GM13977 (cell line): ENCODE measurements around the gene DVL1.

Experiments
- DNase-seq: peaks from one replicate; pipeline ENCODE4 v3.0.0; 2012; ENCODE audit warnings: low spot score
- in situ Hi-C: fragments of 300-500 bp; cut with MboI; formaldehyde crosslinking; loops from one replicate; pipeline ENCODE4 v1.12.0; 2022; ENCODE audit warnings: low sequenced_read_pairs, low pct_unique_long_range_greater_than_20kb, mixed read lengths, inconsistent platforms; ENCODE audit not compliant: unreplicated experiment
- TF ChIP-seq, protein P1 (sequence below): IDR thresholded peaks from 2 replicates; pipeline ENCODE4 v1.5.1; 2012; ENCODE audit warnings: mild to moderate bottlenecking, control low read depth; ENCODE audit not compliant: insufficient read depth; ENCODE audit errors: extremely low read depth, missing control alignments

The DVL1 gene

DNA sequence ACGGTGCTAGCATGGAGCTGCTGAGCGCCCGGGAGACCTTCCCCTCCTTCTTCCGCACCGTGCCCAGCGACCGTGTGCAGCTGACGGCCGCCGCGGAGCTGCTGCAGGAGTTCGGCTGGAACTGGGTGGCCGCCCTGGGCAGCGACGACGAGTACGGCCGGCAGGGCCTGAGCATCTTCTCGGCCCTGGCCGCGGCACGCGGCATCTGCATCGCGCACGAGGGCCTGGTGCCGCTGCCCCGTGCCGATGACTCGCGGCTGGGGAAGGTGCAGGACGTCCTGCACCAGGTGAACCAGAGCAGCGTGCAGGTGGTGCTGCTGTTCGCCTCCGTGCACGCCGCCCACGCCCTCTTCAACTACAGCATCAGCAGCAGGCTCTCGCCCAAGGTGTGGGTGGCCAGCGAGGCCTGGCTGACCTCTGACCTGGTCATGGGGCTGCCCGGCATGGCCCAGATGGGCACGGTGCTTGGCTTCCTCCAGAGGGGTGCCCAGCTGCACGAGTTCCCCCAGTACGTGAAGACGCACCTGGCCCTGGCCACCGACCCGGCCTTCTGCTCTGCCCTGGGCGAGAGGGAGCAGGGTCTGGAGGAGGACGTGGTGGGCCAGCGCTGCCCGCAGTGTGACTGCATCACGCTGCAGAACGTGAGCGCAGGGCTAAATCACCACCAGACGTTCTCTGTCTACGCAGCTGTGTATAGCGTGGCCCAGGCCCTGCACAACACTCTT, 17.0 kb downstream of the DVL1 start:
- TF ChIP-seq, protein P1, sequence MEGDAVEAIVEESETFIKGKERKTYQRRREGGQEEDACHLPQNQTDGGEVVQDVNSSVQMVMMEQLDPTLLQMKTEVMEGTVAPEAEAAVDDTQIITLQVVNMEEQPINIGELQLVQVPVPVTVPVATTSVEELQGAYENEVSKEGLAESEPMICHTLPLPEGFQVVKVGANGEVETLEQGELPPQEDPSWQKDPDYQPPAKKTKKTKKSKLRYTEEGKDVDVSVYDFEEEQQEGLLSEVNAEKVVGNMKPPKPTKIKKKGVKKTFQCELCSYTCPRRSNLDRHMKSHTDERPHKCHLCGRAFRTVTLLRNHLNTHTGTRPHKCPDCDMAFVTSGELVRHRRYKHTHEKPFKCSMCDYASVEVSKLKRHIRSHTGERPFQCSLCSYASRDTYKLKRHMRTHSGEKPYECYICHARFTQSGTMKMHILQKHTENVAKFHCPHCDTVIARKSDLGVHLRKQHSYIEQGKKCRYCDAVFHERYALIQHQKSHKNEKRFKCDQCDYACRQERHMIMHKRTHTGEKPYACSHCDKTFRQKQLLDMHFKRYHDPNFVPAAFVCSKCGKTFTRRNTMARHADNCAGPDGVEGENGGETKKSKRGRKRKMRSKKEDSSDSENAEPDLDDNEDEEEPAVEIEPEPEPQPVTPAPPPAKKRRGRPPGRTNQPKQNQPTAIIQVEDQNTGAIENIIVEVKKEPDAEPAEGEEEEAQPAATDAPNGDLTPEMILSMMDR = no peak
- in situ Hi-C loops = no loop called here
- DNase-seq = no peak

- in situ Hi-C loops = no loop called here
- TF ChIP-seq, protein P1 = no peak
Observed at GRCh38 chr1:1331068-1331965, 17.9 kb downstream of the DVL1 start, which contains the start of gene TAS1R3. TSS of gene TAS1R3 (plus strand) at chr1:1331280. CDS start at chr1:1331346, 66 bp downstream.

DNA sequence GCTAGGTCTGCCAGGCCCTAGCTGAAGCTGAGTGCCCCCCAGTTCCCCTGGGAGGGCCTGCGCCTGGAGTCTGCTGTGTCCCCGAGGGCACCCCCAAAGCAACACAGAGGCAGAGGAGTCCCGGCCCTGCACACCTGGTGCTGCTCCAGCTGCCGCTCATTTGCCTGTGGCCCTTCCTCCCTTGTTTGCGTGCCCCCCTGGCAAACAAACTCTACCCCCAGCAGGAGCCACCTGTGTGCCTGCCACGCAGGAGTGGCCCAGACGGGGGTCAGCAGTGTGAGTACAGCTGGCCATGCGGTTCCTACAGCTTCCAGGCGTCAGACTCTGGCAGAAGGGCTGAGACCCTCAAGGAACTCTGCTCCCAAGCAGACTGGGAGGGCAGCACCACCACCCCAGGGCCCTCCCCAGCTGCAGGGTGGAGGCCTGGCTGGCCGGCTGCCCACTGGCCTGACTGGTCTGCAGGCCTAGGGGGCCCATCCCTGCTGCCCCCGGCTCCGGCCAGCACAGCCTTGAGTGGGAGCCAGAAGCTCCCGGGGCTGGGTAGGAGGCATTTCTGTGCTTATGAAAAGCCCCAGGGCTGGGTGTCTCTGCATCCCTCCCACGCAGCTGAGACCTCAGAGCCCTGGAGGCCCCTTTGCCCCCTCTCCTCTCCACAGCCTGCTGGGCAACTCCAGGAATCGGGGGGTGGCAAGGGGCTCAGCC, 18.7 kb downstream of the DVL1 start:
- DNase-seq = no peak
- TF ChIP-seq, protein P1 = no peak

More at GRCh38 chr1:1331068-1331965, 17.9 kb downstream of the DVL1 start, which contains the start of gene TAS1R3:
- DNase-seq = no peak

GRCh38 chr1:1329304-1330210, 19.7 kb downstream of the DVL1 start:
- in situ Hi-C loops = no loop called here
- no peak for DNase-seq
- TF ChIP-seq, protein P1 = no peak

More for the DNA sequence above, 18.7 kb downstream of the DVL1 start:
- in situ Hi-C loops = no loop called here

DNA sequence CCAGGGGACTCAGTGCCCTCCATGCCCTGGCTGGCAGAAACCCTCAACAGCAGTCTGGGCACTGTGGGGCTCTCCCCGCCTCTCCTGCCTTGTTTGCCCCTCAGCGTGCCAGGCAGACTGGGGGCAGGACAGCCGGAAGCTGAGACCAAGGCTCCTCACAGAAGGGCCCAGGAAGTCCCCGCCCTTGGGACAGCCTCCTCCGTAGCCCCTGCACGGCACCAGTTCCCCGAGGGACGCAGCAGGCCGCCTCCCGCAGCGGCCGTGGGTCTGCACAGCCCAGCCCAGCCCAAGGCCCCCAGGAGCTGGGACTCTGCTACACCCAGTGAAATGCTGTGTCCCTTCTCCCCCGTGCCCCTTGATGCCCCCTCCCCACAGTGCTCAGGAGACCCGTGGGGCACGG, 21.0 kb downstream of the DVL1 start:
- in situ Hi-C loops = no loop called here
- TF ChIP-seq, protein P1 = no peak
- DNase-seq = no peak
